Trophoblast cell (in vitro differentiated cells and primary cell): ENCODE data around the gene TCOF1.

ENCODE experiments used
- DNase-seq, 2 donors: peaks; one replicate each; pipeline ENCODE4 v3.0.0-alpha.2; 2016
- H2AFZ ChIP-seq: 2 replicates; pipeline ENCODE4 v1.6.1; 2013; ENCODE audit warnings: low read length, moderate library complexity, mild to moderate bottlenecking; ENCODE audit not compliant: insufficient read depth, poor library complexity
- H2AK5ac ChIP-seq: 2 replicates; pipeline ENCODE4 v1.6.1; 2013; ENCODE audit warnings: mild to moderate bottlenecking, low read length
- H2BK120ac ChIP-seq: 2 replicates; pipeline ENCODE4 v1.6.1; 2013; ENCODE audit warnings: low read length, mild to moderate bottlenecking, moderate library complexity; ENCODE audit not compliant: insufficient read depth, poor library complexity
- H2BK12ac ChIP-seq: 2 replicates; pipeline ENCODE4 v1.6.1; 2013; ENCODE audit warnings: mild to moderate bottlenecking, low read length, moderate library complexity
- H2BK5ac ChIP-seq: 2 replicates; pipeline ENCODE4 v1.6.1; 2013; ENCODE audit warnings: low read length, low read depth, moderate library complexity, mild to moderate bottlenecking; ENCODE audit not compliant: poor library complexity
- H3K14ac ChIP-seq: 2 replicates; pipeline ENCODE4 v1.6.1; 2013; ENCODE audit warnings: mild to moderate bottlenecking, low read length
- H3K18ac ChIP-seq: 2 replicates; pipeline ENCODE4 v1.6.1; 2013; ENCODE audit warnings: mild to moderate bottlenecking, low read length
- H3K23ac ChIP-seq: 2 replicates; pipeline ENCODE4 v1.6.1; 2013; ENCODE audit warnings: low read length
- H3K27ac ChIP-seq: 2 replicates; pipeline ENCODE4 v1.5.1; 2013; ENCODE audit warnings: low read depth, mild to moderate bottlenecking, inconsistent platforms, low read length, moderate library complexity
- H3K27me3 ChIP-seq: 2 replicates; pipeline ENCODE4 v1.6.1; 2013; ENCODE audit warnings: inconsistent platforms, mild to moderate bottlenecking, low read length, moderate library complexity; ENCODE audit not compliant: insufficient read depth
- H3K36me3 ChIP-seq, 2 experiments: 1 replicate in 1 of 2; 2 replicates in 1 of 2; pipeline ENCODE4 v1.6.1; 2013; ENCODE audit warnings: low read length in 2 of 2, mild to moderate bottlenecking in 2 of 2, moderate library complexity in 1 of 2; ENCODE audit not compliant: insufficient read depth in 2 of 2, control insufficient read depth in 1 of 2
- H3K4ac ChIP-seq: 2 replicates; pipeline ENCODE4 v1.6.1; 2013; ENCODE audit warnings: low read depth, mild to moderate bottlenecking, low read length, moderate library complexity
- H3K4me1 ChIP-seq, 2 experiments: 1 replicate in 1 of 2; 2 replicates in 1 of 2; pipeline ENCODE4 v1.6.1; 2013; ENCODE audit warnings: low read length in 2 of 2, mild to moderate bottlenecking in 2 of 2, moderate library complexity in 1 of 2; ENCODE audit not compliant: insufficient read depth in 2 of 2, control insufficient read depth in 1 of 2
- H3K4me2 ChIP-seq: 2 replicates; pipeline ENCODE4 v1.6.1; 2013; ENCODE audit warnings: inconsistent platforms, mild to moderate bottlenecking, low read length, moderate library complexity
- H3K4me3 ChIP-seq: 2 replicates; pipeline ENCODE4 v1.5.1; 2013; ENCODE audit warnings: mild to moderate bottlenecking, low read depth, low read length, inconsistent platforms
- H3K79me1 ChIP-seq: one replicate; pipeline ENCODE4 v1.6.1; 2013; ENCODE audit warnings: low read length
- H3K79me2 ChIP-seq: 2 replicates; pipeline ENCODE4 v1.6.1; 2013; ENCODE audit warnings: low read length, mild to moderate bottlenecking; ENCODE audit not compliant: control insufficient read depth, insufficient read depth, poor library complexity
- H3K9ac ChIP-seq: 2 replicates; pipeline ENCODE4 v1.6.1; 2013; ENCODE audit warnings: mild to moderate bottlenecking, low read length
- H3K9me3 ChIP-seq: 2 replicates; pipeline ENCODE4 v1.6.1; 2013; ENCODE audit warnings: low read depth, mild to moderate bottlenecking, control low read depth, inconsistent platforms, low read length; ENCODE audit not compliant: insufficient read depth
- H4K12ac ChIP-seq: 2 replicates; pipeline ENCODE4 v1.6.1; 2013; ENCODE audit warnings: low read depth, mild to moderate bottlenecking, low read length, moderate library complexity
- H4K8ac ChIP-seq: 2 replicates; pipeline ENCODE4 v1.6.1; 2013; ENCODE audit warnings: low read depth, mild to moderate bottlenecking, low read length, moderate library complexity
- H4K91ac ChIP-seq: one replicate; pipeline ENCODE4 v1.6.1; 2013; ENCODE audit warnings: low read depth, mild to moderate bottlenecking, low read length, moderate library complexity
- WGBS: extraction: QIAGEN DNeasy Blood & Tissue Kit; methylation state at CpG from one replicate; pipeline ENCODE4 v1.1.7; 2013; ENCODE audit warnings: missing lambda C conversion rate; ENCODE audit not compliant: insufficient read length, insufficient coverage; ENCODE audit errors: extremely low coverage; 5-methylcytosine and 5-hydroxymethylcytosine counted together

Gene TCOF1

GRCh38 chr5:150355791-150356190 is 1.7 kb upstream of the TCOF1 start:
- H2BK12ac ChIP-seq, result no peak overlapping the region
- H4K8ac ChIP-seq, result no peak overlapping the region
- H2AK5ac ChIP-seq, result no peak overlapping the region
- no peak overlapping the region for H4K12ac ChIP-seq
- H2BK5ac ChIP-seq, result no peak overlapping the region
- H3K79me2 ChIP-seq, result peaks cover 11% of the 10 kb centered on the region
- no peak overlapping the region for H3K14ac ChIP-seq
- H3K79me1 ChIP-seq, result peaks cover 11% of the 10 kb centered on the region
- H3K4ac ChIP-seq, result no peak overlapping the region
- no peaks in the 10 kb centered on the region for H3K9me3 ChIP-seq
- H3K27ac ChIP-seq, result no peak overlapping the region
- no peak overlapping the region for H3K4me2 ChIP-seq
- no peak for DNase-seq
- no peak overlapping the region for H4K91ac ChIP-seq
- H2AFZ ChIP-seq, result no peak overlapping the region
- no peak overlapping the region for H2BK120ac ChIP-seq
- no peak overlapping the region for H3K18ac ChIP-seq
- H3K9ac ChIP-seq, result no peak overlapping the region
- peaks cover 23 to 25% of the 10 kb centered on the region in 2 experiments for H3K4me1 ChIP-seq
- H3K36me3 ChIP-seq, result no peaks in the 10 kb centered on the region
- no peak overlapping the region for H3K23ac ChIP-seq
- WGBS, result no CpG with 5 or more reads among the region's 2 CpGs
- H3K27me3 ChIP-seq, result no peaks in the 10 kb centered on the region
- H3K4me3 ChIP-seq, result no peak overlapping the region

DNA sequence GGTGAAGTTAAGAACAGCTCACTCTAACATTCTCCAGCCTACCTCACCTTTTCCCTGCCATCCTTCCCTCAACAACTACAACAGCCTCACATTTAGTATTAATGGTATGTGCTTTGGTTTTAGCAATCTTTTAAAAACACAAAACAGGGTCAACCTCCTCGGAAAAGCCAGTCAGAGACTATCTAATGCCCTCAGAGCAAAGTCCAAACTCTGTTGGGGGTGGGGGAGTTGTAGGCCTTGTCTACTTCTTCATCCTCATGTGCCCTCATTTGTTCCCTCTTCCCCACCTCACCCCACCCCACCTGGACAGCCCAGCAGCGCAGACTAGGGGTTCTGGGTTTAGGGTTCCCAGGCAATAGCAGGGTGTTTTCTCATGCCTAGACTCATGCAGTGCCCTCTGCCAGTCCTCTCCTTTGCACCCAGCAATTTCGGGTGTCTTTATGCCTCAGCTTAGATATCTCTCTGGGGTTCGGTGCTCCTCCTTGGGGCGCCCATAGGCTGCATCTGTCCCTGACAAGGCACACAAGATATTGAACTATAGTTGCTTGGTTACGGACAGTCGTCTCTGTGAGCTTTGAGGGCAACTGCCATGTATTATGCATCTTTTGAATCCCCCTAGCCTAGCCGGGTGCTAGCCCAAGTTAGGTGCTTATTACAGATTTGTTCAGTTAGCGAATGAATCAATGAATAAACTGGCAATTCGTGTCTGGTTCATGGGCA is 762 bp upstream of the TCOF1 start:
- Histone ChIP-seq H3K4me2 (peak overlapping the region; percentile 45), H2BK5ac (no peak overlapping the region), H3K9ac (no peak overlapping the region), H2AK5ac (no peak overlapping the region), H3K79me1 (peaks cover 11% of the 10 kb centered on the region), H3K27ac (no peak overlapping the region), H3K4me1 (peaks cover 23 to 25% of the 10 kb centered on the region in 2 experiments), H3K27me3 (no peaks in the 10 kb centered on the region), H3K4ac (no peak overlapping the region), H3K18ac (no peak overlapping the region), H3K9me3 (no peaks in the 10 kb centered on the region), H3K36me3 (peaks cover 5 to 9% of the 10 kb centered on the region in 2 experiments), H3K79me2 (peaks cover 11% of the 10 kb centered on the region), H3K14ac (peak overlapping the region; percentile 20), H2BK120ac (no peak overlapping the region), H2BK12ac (no peak overlapping the region), H3K4me3 (no peak overlapping the region), H4K91ac (no peak overlapping the region), H4K12ac (no peak overlapping the region), H3K23ac (no peak overlapping the region), H4K8ac (peak overlapping the region; percentile 67), H2AFZ (peak overlapping the region; percentile 4)
- DNase-seq, result no peak
- no CpG with 5 or more reads among the region's 10 CpGs for WGBS

- peak overlapping the region; percentile 77 for H3K4me2 ChIP-seq
- H2AFZ ChIP-seq, result peak overlapping the region; percentile 61
- peak overlapping the region; percentile 97 for H3K4ac ChIP-seq
- peaks cover 14 to 24% of the 10 kb centered on the region in 2 experiments for H3K36me3 ChIP-seq
- DNase-seq, result no peak
- H4K8ac ChIP-seq, result peak overlapping the region; percentile 92
- peak overlapping the region; percentile 55 for H2BK5ac ChIP-seq
- H3K9ac ChIP-seq, result peak overlapping the region; percentile 89
- H3K27me3 ChIP-seq, result no peaks in the 10 kb centered on the region
- peak overlapping the region; percentile 97 for H3K4me3 ChIP-seq
- no CpG with 5 or more reads among the region's 23 CpGs for WGBS
- H3K14ac ChIP-seq, result peak overlapping the region; percentile 92
- H3K9me3 ChIP-seq, result no peaks in the 10 kb centered on the region
- H3K27ac ChIP-seq, result peak overlapping the region; percentile 56
- H2AK5ac ChIP-seq, result peak overlapping the region; percentile 38
- H3K4me1 ChIP-seq, result peaks cover 21 to 23% of the 10 kb centered on the region in 2 experiments
- peak overlapping the region; percentile 89 for H3K18ac ChIP-seq
- H3K79me2 ChIP-seq, result peaks cover 11% of the 10 kb centered on the region
- H4K91ac ChIP-seq, result peak overlapping the region; percentile 89
- H4K12ac ChIP-seq, result peak overlapping the region; percentile 73
- H2BK120ac ChIP-seq, result peak overlapping the region; percentile 72
- no peak overlapping the region for H2BK12ac ChIP-seq
- no peak overlapping the region for H3K23ac ChIP-seq
- peaks cover 11% of the 10 kb centered on the region for H3K79me1 ChIP-seq
Observed at GRCh38 chr5:150358261-150359095, 981 bp downstream of the TCOF1 start.

DNA sequence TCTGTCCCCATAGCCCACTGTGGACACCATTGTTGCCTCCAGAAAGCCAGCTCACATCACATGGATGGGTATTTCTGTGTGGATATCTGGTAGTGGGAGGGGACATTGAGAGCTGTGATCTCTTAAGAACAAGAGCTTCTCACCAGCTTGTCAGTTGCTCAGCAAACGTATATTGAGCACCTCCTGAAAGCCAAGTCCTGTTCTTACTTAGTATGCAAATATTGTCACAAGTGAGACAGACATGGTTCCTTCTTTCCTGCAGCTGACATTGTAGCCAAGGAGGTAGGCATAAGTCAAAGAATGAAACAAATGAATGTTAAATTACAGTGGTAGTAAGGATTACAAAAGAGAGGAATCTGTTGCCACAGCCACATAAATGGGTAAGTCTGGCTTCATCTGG is 3.8 kb downstream of the TCOF1 start:
- Histone ChIP-seq H3K14ac (no peak overlapping the region), H3K79me1 (peaks cover 11% of the 10 kb centered on the region), H4K91ac (no peak overlapping the region), H3K9me3 (no peaks in the 10 kb centered on the region), H3K18ac (no peak overlapping the region), H3K4me1 (peaks cover 21 to 23% of the 10 kb centered on the region in 2 experiments), H3K4me3 (no peak overlapping the region), H3K4ac (peak overlapping the region; percentile 9), H3K27me3 (no peaks in the 10 kb centered on the region), H3K36me3 (peaks cover 26 to 42% of the 10 kb centered on the region in 2 experiments), H2BK12ac (no peak overlapping the region), H3K9ac (no peak overlapping the region), H2AFZ (no peak overlapping the region), H4K12ac (no peak overlapping the region), H2AK5ac (no peak overlapping the region), H2BK5ac (no peak overlapping the region), H3K4me2 (no peak overlapping the region), H3K23ac (no peak overlapping the region), H3K27ac (no peak overlapping the region), H2BK120ac (no peak overlapping the region), H4K8ac (no peak overlapping the region), H3K79me2 (peaks cover 11% of the 10 kb centered on the region)
- WGBS, result no CpG with 5 or more reads among the region's 1 CpG
- DNase-seq, result no peak
